A549 (cell line): ENCODE measurements around the gene SUN2.

ENCODE experiments used
- CEBPB ChIP-seq, 2 experiments: fragments of >200 bp in 1 of 2; sonication (Bioruptor Twin) in 1 of 2; formaldehyde crosslinking in 1 of 2; IDR thresholded peaks; 2 replicates each; pipeline ENCODE4 v1.6.1; 2012 to 2016
- CTCF ChIP-seq: fragments of >200 bp; sonication (Bioruptor Twin); formaldehyde crosslinking; IDR thresholded peaks from 3 replicates; pipeline ENCODE4 v1.5.1; 2016
- MAX ChIP-seq: IDR thresholded peaks from 2 replicates; pipeline ENCODE4 v1.6.1; 2012
- MAZ ChIP-seq: fragments of 150-350 bp; IDR thresholded peaks from 2 replicates; pipeline ENCODE4 v1.6.1; 2014; ENCODE audit warnings: antibody characterized with exemption, low read depth, low read length, borderline replicate concordance
- PBX3 ChIP-seq: IDR thresholded peaks from 2 replicates; pipeline ENCODE4 v1.6.1; 2012
- PHF8 ChIP-seq: fragments of 200-600 bp; sonication (generic); IDR thresholded peaks from 2 replicates; pipeline ENCODE4 v1.6.1; 2016; ENCODE audit warnings: low read depth, mild to moderate bottlenecking, antibody characterized with exemption, moderate library complexity, borderline replicate concordance
- POLR2A ChIP-seq: IDR thresholded peaks from 2 replicates; pipeline ENCODE4 v1.6.1; 2012; ENCODE audit warnings: mild to moderate bottlenecking, low read length
- RAD21 ChIP-seq, 2 experiments: fragments of >200 bp in 1 of 2; sonication (Bioruptor Twin) in 1 of 2; formaldehyde crosslinking in 1 of 2; IDR thresholded peaks in 1 of 2; conservative IDR thresholded peaks in 1 of 2; 2 replicates in 1 of 2; 3 replicates in 1 of 2; pipeline ENCODE4 v1.6.1; 2012 to 2018; ENCODE audit warnings: inconsistent platforms in 1 of 2
- RCOR1 ChIP-seq: fragments of 150-350 bp; IDR thresholded peaks from 2 replicates; pipeline ENCODE4 v1.6.1; 2014; ENCODE audit warnings: antibody characterized with exemption, low read length, low read depth
- RFX5 ChIP-seq: fragments of 450-650 bp; IDR thresholded peaks from 2 replicates; pipeline ENCODE4 v1.7.1; 2014; ENCODE audit warnings: antibody characterized with exemption, mild to moderate bottlenecking, moderate library complexity
- ZNF302 ChIP-seq: fragments of 250-450 bp; sonication (Bioruptor Pico); IDR thresholded peaks from 2 replicates; pipeline ENCODE4 v1.9.0; 2021; ENCODE audit warnings: inconsistent platforms, mild to moderate bottlenecking, moderate library complexity

- TF ChIP-seq PHF8 (no peak), RFX5 (no peak), RCOR1 (no peak), MAZ (no peak), CTCF (no peak), POLR2A (no peak), PBX3 (no peak), MAX (no peak), CEBPB (IDR thresholded peaks at IDR 0.05) (no peak), ZNF302 (no peak), RAD21 (conservative IDR thresholded peaks at IDR 0.05 in 1 of 2, IDR thresholded peaks at IDR 0.05 in 1 of 2) (no peak)
These were observed 37.0 kb upstream of the SUN2 start for GRCh38 chr22:38792833-38793232.
